ENCODE results near the gene ADAMTS1. TPM values are rescaled to one million over a fixed set of nuclear protein-coding genes. Genes with fewer than 3 reads are reported as not detected.

ADAMTS1 gene
- total and polyA plus RNA-seq, 2 donors (not counting 1 experiment from before 2014, with no cell fraction given), result not detected

- ATAC-seq (ENCODE audit: low read depth) (no peak), DNase-seq (no peak)
- Histone ChIP-seq H3K79me2 (ENCODE audit: control insufficient read depth, insufficient read depth, low read length) (no peaks in the 10 kb centered on the region), H3K9ac (ENCODE audit: low read length) (no peak overlapping the region), H3K9me3 (ENCODE audit: control extremely low read depth in 1 of 3, control insufficient read depth in 2 of 3, insufficient read depth in 1 of 3, low read length in 2 of 3) (no peaks in the 10 kb centered on the region), H3K27ac (ENCODE audit: low read length in 2 of 2) (no peak overlapping the region), H3K4me3 (ENCODE audit: control extremely low read depth in 1 of 5, extremely low read depth in 1 of 5, insufficient read depth in 1 of 5, low read depth in 2 of 5, low read length in 4 of 5) (no peak overlapping the region), H4K20me1 (ENCODE audit: control insufficient read depth, insufficient read depth, low read length, poor library complexity, severe bottlenecking) (no peaks in the 10 kb centered on the region), H3K4me1 (ENCODE audit: control insufficient read depth in 2 of 2, insufficient read depth in 2 of 2, low read length in 2 of 2) (no peaks in the 10 kb centered on the region), H3K27me3 (replicated peaks in 1 of 4; ENCODE audit: control extremely low read depth in 1 of 4, control insufficient read depth in 3 of 4, insufficient read depth in 4 of 4, low read length in 3 of 4) (no peaks in the 10 kb centered on the region), H2AFZ (ENCODE audit: insufficient read depth, low read depth, low read length, poor library complexity, severe bottlenecking) (no peak overlapping the region), H3K36me3 (replicated peaks in 1 of 2; ENCODE audit: control extremely low read depth in 1 of 2, control insufficient read depth in 1 of 2, extremely low read depth in 1 of 2, insufficient read depth in 2 of 2, low read length in 1 of 2) (no peaks in the 10 kb centered on the region), H3K4me2 (replicated peaks; ENCODE audit: low read depth, low read length, poor library complexity, severe bottlenecking) (no peak overlapping the region)
- intact Hi-C loops (cut with micrococcal nuclease), result no loop called here
- CTCF ChIA-PET, result no interaction called here
- H3K9me3 Mint-ChIP-seq (ENCODE audit: insufficient read depth), result no peaks in the 10 kb centered on the region
- no peaks in the 10 kb centered on the region for H3K27me3 Mint-ChIP-seq
- H3K4me1 Mint-ChIP-seq, result no peaks in the 10 kb centered on the region
- no peak overlapping the region for H3K27ac Mint-ChIP-seq
- no peak overlapping the region for H3K4me3 Mint-ChIP-seq
- WGBS (ENCODE audit: insufficient coverage), result no CpG with 5 or more reads among the region's 4 CpGs
- POLR2A ChIA-PET, result no interaction called here
- TF ChIP-seq CTCF (IDR thresholded peaks at IDR 0.05) (no peak), EZH2 (IDR thresholded peaks at IDR 0.05; ENCODE audit: borderline replicate concordance, insufficient read depth, low read depth, low read length, poor library complexity, severe bottlenecking) (no peak)
Observed at GRCh38 chr21:26809745-26810144, 35.5 kb downstream of the ADAMTS1 start.

DNA sequence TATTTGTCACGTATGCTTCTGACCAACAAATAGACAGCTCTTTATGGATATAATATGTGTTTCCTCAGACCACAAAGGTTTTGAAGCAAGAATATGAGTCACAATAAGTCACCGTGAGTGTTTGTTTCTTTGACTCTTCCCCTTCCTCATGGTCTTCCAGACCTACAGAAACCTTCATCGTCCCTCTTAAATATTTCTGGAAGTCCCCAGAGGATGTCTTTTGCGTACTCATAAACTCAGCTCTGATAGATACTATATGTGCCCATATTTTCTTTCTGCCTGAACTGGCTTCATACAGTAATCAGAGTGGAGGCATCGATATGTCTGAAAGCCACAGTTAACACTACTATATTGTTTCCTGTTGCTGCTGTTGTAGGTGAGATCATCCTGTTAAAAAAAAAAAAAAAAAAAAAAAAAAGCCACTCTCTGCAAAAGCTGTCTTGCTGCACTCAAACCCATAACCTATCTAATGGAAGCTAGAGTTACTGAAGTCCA lies 38.4 kb downstream of the ADAMTS1 start:
- TF ChIP-seq CTCF (IDR thresholded peaks at IDR 0.05), result no peak
- no peak for TF ChIP-seq EZH2 (IDR thresholded peaks at IDR 0.05; ENCODE audit: borderline replicate concordance, insufficient read depth, low read depth, low read length, poor library complexity, severe bottlenecking)
- no peaks in the 10 kb centered on the region for H3K79me2 ChIP-seq (ENCODE audit: control insufficient read depth, insufficient read depth, low read length)
- no peak overlapping the region for H3K27ac ChIP-seq (ENCODE audit: low read length in 2 of 2)
- H3K9ac ChIP-seq (ENCODE audit: low read length), result no peak overlapping the region
- intact Hi-C loops (cut with micrococcal nuclease), result no loop called here
- H3K4me3 ChIP-seq (ENCODE audit: control extremely low read depth in 1 of 5, extremely low read depth in 1 of 5, insufficient read depth in 1 of 5, low read depth in 2 of 5, low read length in 4 of 5), result no peak overlapping the region
- no peaks in the 10 kb centered on the region for H4K20me1 ChIP-seq (ENCODE audit: control insufficient read depth, insufficient read depth, low read length, poor library complexity, severe bottlenecking)
- H3K4me1 ChIP-seq (ENCODE audit: control insufficient read depth in 2 of 2, insufficient read depth in 2 of 2, low read length in 2 of 2), result no peaks in the 10 kb centered on the region
- no peaks in the 10 kb centered on the region for H3K9me3 ChIP-seq (ENCODE audit: control extremely low read depth in 1 of 3, control insufficient read depth in 2 of 3, insufficient read depth in 1 of 3, low read length in 2 of 3)
- POLR2A ChIA-PET, result no interaction called here
- Mint-ChIP-seq H3K4me3 (no peak overlapping the region), H3K4me1 (no peaks in the 10 kb centered on the region), H3K27me3 (no peaks in the 10 kb centered on the region), H3K9me3 (ENCODE audit: insufficient read depth) (no peaks in the 10 kb centered on the region), H3K27ac (no peak overlapping the region)
- H3K36me3 ChIP-seq (replicated peaks in 1 of 2; ENCODE audit: control extremely low read depth in 1 of 2, control insufficient read depth in 1 of 2, extremely low read depth in 1 of 2, insufficient read depth in 2 of 2, low read length in 1 of 2), result no peaks in the 10 kb centered on the region
- H3K4me2 ChIP-seq (replicated peaks; ENCODE audit: low read depth, low read length, poor library complexity, severe bottlenecking), result no peak overlapping the region
- no peak for DNase-seq
- CTCF ChIA-PET, result interaction anchor here (1.0 kb wide), 1 partner anchor 8 kb away, joined by 3 read pairs; no protein-coding TSS in a partner anchor
- ATAC-seq (ENCODE audit: low read depth), result no peak
- WGBS (ENCODE audit: insufficient coverage), result 94% methylated on average over 2 of the region's 5 CpGs
- H2AFZ ChIP-seq (ENCODE audit: insufficient read depth, low read depth, low read length, poor library complexity, severe bottlenecking), result no peak overlapping the region
- no peaks in the 10 kb centered on the region for H3K27me3 ChIP-seq (replicated peaks in 1 of 4; ENCODE audit: control extremely low read depth in 1 of 4, control insufficient read depth in 3 of 4, insufficient read depth in 4 of 4, low read length in 3 of 4)

Measured in B cell (primary cell).